Fibroblast of mammary gland (primary cell): ENCODE measurements around the gene CROCC2.
A peak's percentile ranks its signal among the peaks of the same experiment; 100 is the strongest.

Source experiments
- DNase-seq: peaks from one replicate; pipeline ENCODE4 v3.0.0-alpha.2; 2010; ENCODE audit warnings: low read depth
- H3K4me3 ChIP-seq: 2 replicates; pipeline ENCODE4 v1.5.1; 2011; ENCODE audit warnings: low read depth, mild to moderate bottlenecking, low read length, moderate library complexity; ENCODE audit not compliant: control insufficient read depth
- CTCF ChIP-seq: conservative IDR thresholded peaks from 2 replicates; pipeline ENCODE4 v1.5.1; 2011; ENCODE audit warnings: low read depth, low read length, inconsistent platforms; ENCODE audit not compliant: control insufficient read depth, insufficient read depth

Gene CROCC2

GRCh38 chr2:240983996-240984498 lies 77.9 kb downstream of the CROCC2 start:
- no peak for TF ChIP-seq CTCF
- H3K4me3 ChIP-seq, result no peak overlapping the region
- no peak for DNase-seq

- no peak for DNase-seq
- TF ChIP-seq CTCF, result no peak
- H3K4me3 ChIP-seq, result no peak overlapping the region
Observed at GRCh38 chr2:240985881-240986786, 80.0 kb downstream of the CROCC2 start.

GRCh38 chr2:240986787-240987411 lies 80.8 kb downstream of the CROCC2 start:
- DNase-seq, result peak; percentile 91
- H3K4me3 ChIP-seq, result no peak overlapping the region
- TF ChIP-seq CTCF, result no peak

- no peak for DNase-seq
- TF ChIP-seq CTCF, result no peak
- no peak overlapping the region for H3K4me3 ChIP-seq
Observed at GRCh38 chr2:240987588-240987987, 81.5 kb downstream of the CROCC2 start.

- no peak for TF ChIP-seq CTCF
- peak; percentile 54 for DNase-seq
- H3K4me3 ChIP-seq, result no peak overlapping the region
Observed at GRCh38 chr2:240988146-240988545, 82.0 kb downstream of the CROCC2 start.

GRCh38 chr2:240988571-240989271 lies 82.6 kb downstream of the CROCC2 start:
- DNase-seq, result no peak
- no peak overlapping the region for H3K4me3 ChIP-seq
- TF ChIP-seq CTCF, result no peak
